Tibial nerve (tissue), 4 donors: ENCODE data around the gene MAPKAP1. TPM values are rescaled to one million over a fixed set of nuclear protein-coding genes. Genes with fewer than 3 reads are reported as not detected.
A peak's percentile ranks its signal among the peaks of the same experiment; 100 is the strongest.

Experiments
- DNase-seq, 2 donors: peaks; one replicate each; pipeline ENCODE4 v3.0.0-alpha.2; 2019; ENCODE audit warnings: low spot score in 2 of 2
- H3K27ac ChIP-seq, 4 donors: fragments of 200-600 bp; sonication (generic) in 3 of 4; one replicate each; pipeline ENCODE4 v1.5.1; 2017 to 2019; ENCODE audit warnings: mild to moderate bottlenecking in 1 of 4
- H3K27me3 ChIP-seq, 2 donors: fragments of 200-600 bp; sonication (generic) in 1 of 2; one replicate each; pipeline versions ENCODE4 v1.5.1 to v1.6.0; 2017 to 2019
- H3K36me3 ChIP-seq, 3 donors: fragments of 200-600 bp; sonication (generic); one replicate each; pipeline ENCODE4 v1.5.1; 2018 to 2019
- H3K4me1 ChIP-seq, 4 donors: fragments of 200-600 bp; sonication (generic) in 3 of 4; one replicate each; pipeline ENCODE4 v1.5.1; 2017 to 2019
- H3K4me3 ChIP-seq, 4 donors: fragments of 200-600 bp; sonication (generic) in 3 of 4; one replicate each; pipeline ENCODE4 v1.5.1; 2017 to 2019; ENCODE audit warnings: mild to moderate bottlenecking in 1 of 4, moderate library complexity in 1 of 4
- H3K9me3 ChIP-seq, 4 donors: fragments of 200-600 bp; sonication (generic) in 3 of 4; one replicate each; pipeline ENCODE4 v1.5.1; 2017 to 2019
- CTCF ChIP-seq, 5 experiments: fragments of 200-600 bp in 3 of 5; fragments of 450-650 bp in 2 of 5; sonication (generic) in 3 of 5; IDR thresholded peaks; one replicate each; pipeline ENCODE4 v1.5.1; 2016 to 2019; ENCODE audit warnings: antibody characterized with exemption in 5 of 5, mild to moderate bottlenecking in 3 of 5, moderate library complexity in 2 of 5
- EP300 ChIP-seq, 2 donors: sonication (generic); formaldehyde crosslinking; IDR thresholded peaks; one replicate each; pipeline ENCODE4 v1.6.1; 2017; ENCODE audit warnings: antibody characterized with exemption in 2 of 2, mild to moderate bottlenecking in 1 of 2
- POLR2A ChIP-seq, 2 donors: fragments of 450-650 bp; IDR thresholded peaks; one replicate each; pipeline ENCODE4 v1.6.1; 2017; ENCODE audit warnings: antibody characterized with exemption in 2 of 2, mild to moderate bottlenecking in 2 of 2, moderate library complexity in 2 of 2
- WGBS, 2 donors: methylation state at CpG; one replicate each; pipeline ENCODE4 v1.1.5; 2018; 5-methylcytosine and 5-hydroxymethylcytosine counted together
- total RNA-seq, 4 donors: library from RNA; depleted of rRNA; stranded (reverse); fragments of >200 nt; gene quantifications; one replicate each; pipeline ENCODE4 v1.1.0, GENCODE V29; 2016

The MAPKAP1 gene
- total RNA-seq, 4 donors from 2014 or later = 61.4 to 111 (median 92.7) TPM

GRCh38 chr9:125477089-125477544, 229.9 kb downstream of the MAPKAP1 start:
- no peak overlapping the region for H3K4me3 ChIP-seq
- no peaks in the 10 kb centered on the region for H3K27me3 ChIP-seq
- WGBS, 2 donors = 95 to 97% methylated on average over 5 of the region's 5 CpGs
- no peak overlapping the region for H3K27ac ChIP-seq
- DNase-seq = no peak
- no peaks in the 10 kb centered on the region for H3K9me3 ChIP-seq
- H3K4me1 ChIP-seq = peaks cover 0 to 26% (median 7%) of the 10 kb centered on the region in 4 donors
- H3K36me3 ChIP-seq = peaks cover 0 to 38% (median 3%) of the 10 kb centered on the region in 3 donors
- no peak for TF ChIP-seq EP300 (IDR thresholded peaks at IDR 0.05)
- TF ChIP-seq POLR2A (IDR thresholded peaks at IDR 0.05) = no peak
- TF ChIP-seq CTCF (IDR thresholded peaks at IDR 0.05) = no peak

DNA sequence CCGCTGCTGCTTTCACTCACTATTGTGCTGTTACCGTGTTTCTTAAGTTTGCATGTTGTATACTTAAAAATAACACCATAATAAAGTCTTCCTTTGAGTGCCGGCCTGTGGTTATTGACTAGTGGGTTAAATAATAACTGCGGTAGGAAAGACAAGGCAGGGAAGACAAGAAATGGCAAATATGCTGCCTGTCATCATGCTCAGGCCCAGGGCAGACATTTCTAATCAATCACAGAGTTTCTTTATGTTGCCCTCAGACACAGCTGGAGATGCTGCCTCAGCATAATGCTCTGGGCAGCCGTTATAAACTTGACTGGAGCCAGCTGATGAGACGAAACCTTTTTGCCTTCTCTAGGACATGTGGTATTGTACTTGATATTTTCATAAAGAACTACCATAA, 230.4 kb downstream of the MAPKAP1 start:
- DNase-seq = no peak
- Histone ChIP-seq H3K4me1 (peaks cover 0 to 26% (median 7%) of the 10 kb centered on the region in 4 donors), H3K9me3 (no peaks in the 10 kb centered on the region), H3K4me3 (no peak overlapping the region), H3K36me3 (peaks cover 0 to 38% (median 3%) of the 10 kb centered on the region in 3 donors), H3K27ac (no peak overlapping the region), H3K27me3 (no peaks in the 10 kb centered on the region)
- 83 to 84% methylated on average over 6 of the region's 6 CpGs for WGBS, 2 donors
- TF ChIP-seq CTCF (IDR thresholded peaks at IDR 0.05) = no peak
- no peak for TF ChIP-seq POLR2A (IDR thresholded peaks at IDR 0.05)
- no peak for TF ChIP-seq EP300 (IDR thresholded peaks at IDR 0.05)

DNA sequence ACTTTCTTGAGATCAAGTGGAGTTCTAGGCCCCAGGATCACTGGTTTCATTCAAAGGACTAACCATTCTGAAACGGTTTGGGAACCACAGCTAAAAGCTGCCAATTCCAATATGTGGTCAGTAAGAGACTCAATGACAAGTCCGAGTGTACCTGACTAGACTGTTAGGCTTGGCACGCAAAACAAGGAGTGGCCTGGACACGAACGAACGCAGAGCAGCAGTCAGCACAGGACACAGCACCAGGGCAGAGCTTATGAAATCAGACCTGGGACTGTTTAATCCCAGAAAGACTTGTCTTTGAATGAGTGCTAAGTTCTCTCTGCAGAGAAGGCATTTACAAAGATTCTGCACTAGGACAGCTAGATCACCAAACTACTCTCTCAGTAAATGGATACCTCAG, 231.6 kb downstream of the MAPKAP1 start:
- 79 to 87% methylated on average over 6 of the region's 6 CpGs for WGBS, 2 donors
- Histone ChIP-seq H3K4me3 (no peak overlapping the region), H3K4me1 (peaks cover 0 to 26% (median 7%) of the 10 kb centered on the region in 4 donors), H3K27ac (no peak overlapping the region), H3K9me3 (no peaks in the 10 kb centered on the region), H3K27me3 (no peaks in the 10 kb centered on the region), H3K36me3 (peaks cover 0 to 37% (median 3%) of the 10 kb centered on the region in 3 donors)
- TF ChIP-seq CTCF (IDR thresholded peaks at IDR 0.05) (no peak), EP300 (IDR thresholded peaks at IDR 0.05) (no peak), POLR2A (IDR thresholded peaks at IDR 0.05) (no peak)
- no peak for DNase-seq

DNA sequence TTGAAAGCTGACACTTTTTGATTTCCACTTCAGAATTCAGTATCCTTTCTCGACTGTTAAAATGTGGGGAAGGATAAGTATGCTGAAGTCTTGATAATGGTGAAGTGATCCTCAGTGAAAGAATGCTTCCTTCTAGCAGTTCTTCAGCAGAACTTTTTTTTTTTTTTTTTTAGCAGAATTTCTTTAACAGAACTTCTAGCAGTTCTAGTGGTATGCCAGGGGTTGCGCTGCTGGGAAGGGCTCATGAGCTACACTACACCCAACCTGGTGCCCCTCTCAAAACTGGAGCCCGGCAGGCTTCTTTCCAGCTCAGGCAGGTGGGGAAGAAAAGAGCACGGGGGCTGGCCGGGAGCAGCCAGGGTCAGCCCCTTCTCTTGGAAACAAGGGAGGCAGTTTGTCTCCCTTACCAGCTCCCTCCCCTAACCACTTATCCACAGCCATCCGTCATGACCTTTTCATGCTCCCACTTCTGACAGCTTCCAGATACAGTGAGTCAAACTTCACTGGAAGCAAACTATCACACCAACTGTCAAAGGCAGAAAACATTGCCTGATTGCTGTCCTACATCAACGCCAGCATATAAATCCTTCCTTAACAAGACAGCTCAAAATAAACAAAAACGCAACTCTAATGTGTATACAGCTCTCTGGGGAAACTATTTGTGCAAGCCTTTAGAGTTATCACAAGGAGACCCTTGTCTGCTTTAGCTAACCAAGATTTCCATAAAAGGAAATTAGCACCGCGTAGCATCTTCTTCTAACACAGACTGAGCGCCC, 233.9 kb downstream of the MAPKAP1 start:
- TF ChIP-seq EP300 (IDR thresholded peaks at IDR 0.05) = no peak
- TF ChIP-seq POLR2A (IDR thresholded peaks at IDR 0.05) = no peak
- peak in 1 of 5 experiments; percentile 13 for TF ChIP-seq CTCF (IDR thresholded peaks at IDR 0.05)
- DNase-seq = no peak
- 26 to 28% methylated on average over 11 of the region's 11 CpGs for WGBS, 2 donors
- Histone ChIP-seq H3K9me3 (no peaks in the 10 kb centered on the region), H3K27me3 (no peaks in the 10 kb centered on the region), H3K4me3 (no peak overlapping the region), H3K27ac (peak overlapping the region in 2 of 4 donors; percentile 58 to 68), H3K4me1 (peaks cover 0 to 26% (median 7%) of the 10 kb centered on the region in 4 donors), H3K36me3 (peaks cover 0 to 26% (median 3%) of the 10 kb centered on the region in 3 donors)

DNA sequence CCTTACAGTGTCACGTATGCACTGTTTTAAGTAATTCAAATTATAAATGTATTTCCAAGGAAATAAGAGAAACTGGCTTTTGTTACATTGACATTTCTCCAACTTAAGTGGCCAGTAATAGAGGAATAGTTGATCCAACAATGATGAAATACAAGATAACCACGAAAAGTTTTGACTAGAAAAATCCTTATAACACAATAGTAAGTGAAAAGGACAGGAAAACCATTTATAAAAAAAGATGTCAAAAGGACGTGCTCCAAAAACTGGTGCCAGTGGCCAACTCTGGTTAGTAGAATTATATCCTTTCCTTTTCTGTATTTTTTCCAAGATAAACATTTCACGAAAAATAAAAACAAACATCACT, 234.5 kb downstream of the MAPKAP1 start:
- peak overlapping the region in 1 of 4 donors; percentile 68 for H3K27ac ChIP-seq
- H3K4me1 ChIP-seq = peaks cover 0 to 26% (median 7%) of the 10 kb centered on the region in 4 donors
- WGBS, 2 donors = 38% methylated on average over 4 of the region's 4 CpGs
- no peak for DNase-seq
- H3K4me3 ChIP-seq = no peak overlapping the region
- H3K36me3 ChIP-seq = peaks cover 0 to 26% (median 3%) of the 10 kb centered on the region in 3 donors
- no peaks in the 10 kb centered on the region for H3K9me3 ChIP-seq
- no peaks in the 10 kb centered on the region for H3K27me3 ChIP-seq
- TF ChIP-seq EP300 (IDR thresholded peaks at IDR 0.05) (no peak), POLR2A (IDR thresholded peaks at IDR 0.05) (no peak), CTCF (IDR thresholded peaks at IDR 0.05) (no peak)
